GM10847 (cell line): ENCODE data around the gene THAP9.

Source experiments
- POLR2A ChIP-seq: IDR thresholded peaks from 2 replicates; pipeline ENCODE4 v1.6.1; 2011; ENCODE audit not compliant: insufficient read length; ENCODE audit errors: extremely low read depth

The THAP9 gene

GRCh38 chr4:82890901-82891706 lies 9.4 kb upstream of the THAP9 start, which contains the start of gene SEC31A:
Gene SEC31A (minus strand): TSS chr4:82891153. CDS start chr4:82881936, 9,217 bp downstream.
- peak; percentile 94 for TF ChIP-seq POLR2A

DNA sequence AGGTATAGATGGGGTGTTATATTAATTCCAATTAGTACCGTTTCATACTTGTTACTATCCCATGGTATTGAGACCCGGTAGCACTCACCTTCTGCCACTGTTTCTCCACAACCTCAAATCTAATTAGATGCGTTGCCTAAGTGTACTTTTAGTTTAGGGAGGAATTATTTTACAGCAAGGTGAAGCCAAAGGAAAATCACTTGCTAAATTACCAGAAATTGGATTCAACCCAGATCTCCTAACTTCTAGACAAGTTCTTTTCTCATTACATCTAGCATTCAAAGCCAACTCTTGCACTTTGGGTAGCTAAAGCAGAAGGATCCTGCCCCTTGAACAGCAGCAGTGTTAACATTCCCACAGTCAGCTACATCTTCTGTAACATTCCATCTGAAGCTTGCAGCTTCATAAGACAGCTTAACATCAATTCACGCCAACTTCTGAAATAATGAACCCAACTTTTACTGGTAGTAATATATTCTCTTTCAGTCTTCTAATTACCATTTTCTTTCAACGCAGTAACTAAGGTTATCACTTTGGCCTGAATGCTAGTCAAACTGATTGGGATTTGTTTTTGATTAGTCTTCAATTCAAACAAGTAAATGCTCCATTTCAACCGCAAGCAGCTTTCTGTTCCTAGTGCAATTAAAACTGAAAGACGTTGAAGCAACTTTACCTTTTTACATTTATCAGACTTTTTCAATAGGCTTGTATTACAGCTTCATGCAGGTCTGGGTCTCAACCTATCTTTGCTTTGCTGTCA lies 8.6 kb upstream of the THAP9 start:
- TF ChIP-seq POLR2A: no peak

DNA sequence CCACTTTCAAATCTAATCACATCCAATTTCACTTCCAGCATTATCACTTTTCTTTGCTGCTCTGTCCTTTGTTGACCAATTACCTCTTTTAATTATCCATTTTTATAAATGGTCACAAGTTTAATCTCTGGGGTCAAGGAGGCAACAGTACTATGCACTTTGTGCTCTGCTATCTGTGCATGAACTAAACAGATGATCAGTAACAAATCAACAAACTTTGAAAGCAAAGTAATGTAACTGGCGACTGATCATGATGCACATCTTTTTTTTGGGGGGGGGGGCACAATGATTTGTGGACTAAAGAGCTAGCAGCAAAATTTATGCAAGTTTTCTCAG lies 8.1 kb upstream of the THAP9 start:
- no peak for TF ChIP-seq POLR2A

DNA sequence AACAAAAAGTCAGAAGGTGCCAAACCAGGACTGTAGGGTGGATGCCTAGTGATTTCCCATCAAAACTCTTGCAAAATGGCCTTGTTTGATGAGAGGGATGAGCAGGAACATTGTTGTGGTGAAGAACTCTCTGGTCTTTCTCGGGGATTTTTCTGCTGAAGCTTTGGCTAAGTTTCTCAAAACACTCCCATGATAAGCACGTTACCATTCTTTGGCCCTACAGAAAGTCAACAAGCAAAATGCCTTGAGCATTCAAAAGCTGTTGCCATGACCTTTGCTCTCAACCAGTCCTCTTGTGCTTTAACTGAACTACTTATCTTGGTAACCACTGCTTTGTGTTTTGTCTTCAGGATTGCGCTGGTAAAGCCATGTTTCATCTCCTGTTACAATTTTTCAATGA lies 6.6 kb upstream of the THAP9 start:
- no peak for TF ChIP-seq POLR2A

- no peak for TF ChIP-seq POLR2A
These were observed 3.8 kb upstream of the THAP9 start for GRCh38 chr4:82896755-82897154.

- no peak for TF ChIP-seq POLR2A
These were observed 2.0 kb upstream of the THAP9 start for GRCh38 chr4:82898322-82899243.

- no peak for TF ChIP-seq POLR2A
These were observed 1.0 kb upstream of the THAP9 start for GRCh38 chr4:82899374-82900065.

DNA sequence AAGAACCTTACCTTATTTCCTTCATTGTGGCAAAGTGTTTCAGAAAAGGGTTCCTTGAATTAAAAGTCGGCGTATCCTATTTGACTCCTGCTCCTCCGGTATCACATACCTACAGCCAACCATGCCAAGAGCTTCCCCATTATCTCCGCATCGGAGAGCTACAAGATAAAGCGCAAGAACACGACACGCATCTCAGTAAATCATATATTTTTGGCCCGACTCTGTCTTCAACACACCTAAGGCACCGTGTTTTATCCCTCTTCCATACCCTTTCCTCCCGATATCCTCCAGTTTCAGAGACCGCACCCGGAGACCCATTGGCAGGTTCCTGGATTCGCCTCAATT lies 497 bp upstream of the THAP9 start:
- no peak for TF ChIP-seq POLR2A

DNA sequence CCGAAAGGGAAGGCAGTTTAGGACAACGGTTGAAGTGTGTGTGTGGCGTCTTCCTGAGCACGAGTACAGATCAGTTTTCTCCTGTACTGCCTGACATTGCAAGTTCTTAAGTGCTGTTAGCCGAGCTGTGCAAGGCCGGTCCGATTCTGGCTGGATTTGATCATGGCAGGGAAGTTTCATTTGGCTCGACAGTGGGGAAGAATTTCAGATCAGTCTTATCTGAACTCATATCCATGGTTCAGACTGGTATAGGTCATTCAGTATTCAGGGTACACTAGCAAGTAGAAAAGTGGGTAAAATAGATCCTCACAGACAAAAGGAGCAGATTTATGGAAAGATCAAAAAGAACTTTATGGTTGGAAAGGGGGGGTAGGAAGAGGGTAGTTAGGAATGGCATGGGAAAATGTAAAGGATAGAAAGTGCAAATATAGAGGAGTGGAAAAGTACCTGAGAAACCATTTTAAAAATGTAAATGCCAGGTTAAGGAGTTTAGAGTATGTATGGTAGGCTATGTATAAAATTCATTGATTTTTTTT lies 716 bp downstream of the THAP9 start:
- TF ChIP-seq POLR2A: no peak

DNA sequence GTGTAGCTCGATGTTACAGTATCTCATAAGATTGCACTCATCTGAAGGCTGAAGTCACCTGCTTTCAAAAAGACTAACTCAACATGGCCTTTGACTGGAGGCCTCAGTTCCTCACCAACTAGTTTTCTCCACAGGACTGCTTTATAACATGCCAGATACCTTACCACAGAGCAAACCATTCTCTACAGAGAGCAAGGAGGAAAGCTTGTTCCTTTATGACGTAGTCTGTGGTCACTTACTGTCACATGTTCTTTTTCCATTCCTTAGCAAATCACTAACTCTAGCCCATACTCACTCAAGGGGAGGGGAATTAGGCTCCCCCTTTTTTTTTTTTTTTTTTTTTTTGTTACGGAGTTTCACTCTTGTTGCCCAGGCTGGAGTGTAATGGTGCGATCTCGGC lies 3.2 kb downstream of the THAP9 start:
- TF ChIP-seq POLR2A: no peak

DNA sequence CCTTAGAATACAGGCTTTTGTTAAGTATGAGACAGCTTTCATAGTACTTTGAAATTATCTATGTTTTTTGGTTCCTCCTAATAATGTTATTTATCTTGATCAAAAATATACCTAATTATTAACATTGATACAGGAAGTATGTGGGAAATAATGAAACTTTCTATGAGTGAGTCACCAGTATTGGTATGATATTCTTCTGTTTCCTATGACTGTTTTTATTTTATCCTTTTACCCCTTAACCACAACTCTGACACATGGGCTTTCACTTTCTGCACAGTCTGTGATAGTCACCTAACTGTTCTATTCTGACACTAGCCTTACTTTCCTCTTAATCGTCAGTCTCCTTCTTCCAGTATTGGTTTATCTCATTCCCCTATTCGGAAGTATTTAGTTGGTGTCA lies 4.7 kb downstream of the THAP9 start:
- TF ChIP-seq POLR2A: no peak

DNA sequence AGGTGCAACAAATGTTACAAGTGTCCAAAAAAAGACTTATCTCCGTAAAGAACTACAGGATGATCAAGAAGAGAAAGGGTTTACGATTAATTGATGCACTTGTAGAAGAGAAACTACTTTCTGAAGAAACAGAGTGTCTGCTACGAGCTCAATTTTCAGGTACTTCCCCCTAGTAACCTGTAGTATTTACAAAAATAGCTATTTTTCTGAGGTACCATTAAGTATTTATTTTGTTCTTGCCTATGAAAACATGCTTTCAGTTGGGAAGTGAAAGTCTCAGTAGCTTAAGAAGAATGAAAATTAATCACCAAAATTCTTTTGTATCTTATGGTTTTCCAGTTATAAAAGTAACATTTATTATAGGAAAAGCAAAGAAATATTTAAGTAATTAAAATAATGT lies 5.9 kb downstream of the THAP9 start:
- TF ChIP-seq POLR2A: no peak

GRCh38 chr4:82909326-82909725 lies 8.8 kb downstream of the THAP9 start:
- TF ChIP-seq POLR2A: no peak

DNA sequence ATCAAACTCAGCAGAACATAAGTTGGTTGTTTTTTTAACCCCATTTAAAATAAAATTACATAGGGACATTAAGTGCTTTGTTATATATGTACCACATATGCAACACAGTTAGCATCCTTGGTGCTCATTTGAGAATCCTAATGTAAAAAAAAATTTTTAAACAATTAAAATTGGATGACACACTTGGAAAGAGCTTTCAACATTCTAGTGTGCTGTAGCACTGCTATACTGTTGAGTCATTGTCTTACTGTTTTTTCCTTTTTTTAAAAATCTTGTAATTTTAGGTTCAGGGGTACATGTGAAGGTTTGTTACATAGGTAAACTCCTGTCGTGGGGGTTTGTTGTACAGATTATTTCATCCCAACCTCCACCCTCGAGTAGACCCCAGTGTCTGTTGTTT lies 12.8 kb downstream of the THAP9 start:
- TF ChIP-seq POLR2A: no peak

DNA sequence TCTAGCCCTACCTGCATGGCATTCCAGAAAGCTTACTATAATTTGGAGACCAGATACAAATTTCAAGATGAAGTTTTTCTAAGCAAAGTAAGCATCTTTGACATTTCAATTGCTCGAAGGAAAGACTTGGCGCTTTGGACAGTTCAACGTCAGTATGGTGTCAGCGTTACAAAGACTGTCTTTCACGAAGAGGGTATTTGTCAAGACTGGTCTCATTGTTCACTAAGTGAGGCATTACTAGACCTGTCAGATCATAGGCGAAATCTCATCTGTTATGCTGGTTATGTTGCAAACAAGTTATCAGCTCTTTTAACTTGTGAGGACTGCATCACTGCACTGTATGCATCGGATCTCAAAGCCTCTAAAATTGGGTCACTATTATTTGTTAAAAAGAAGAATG lies 17.6 kb downstream of the THAP9 start:
- no peak for TF ChIP-seq POLR2A
